Hepatic stellate cell (primary cell): ENCODE measurements around the gene CDT1.
"Not testable (repeated sequence)": the region's sequence is repeated elsewhere in the genome, so short reads cannot be mapped to it uniquely, and the experiment has no call there.

Experiments
- DNase-seq: peaks from one replicate; pipeline ENCODE4 v3.0.0; 2011; ENCODE audit warnings: low spot score

Gene CDT1

DNA sequence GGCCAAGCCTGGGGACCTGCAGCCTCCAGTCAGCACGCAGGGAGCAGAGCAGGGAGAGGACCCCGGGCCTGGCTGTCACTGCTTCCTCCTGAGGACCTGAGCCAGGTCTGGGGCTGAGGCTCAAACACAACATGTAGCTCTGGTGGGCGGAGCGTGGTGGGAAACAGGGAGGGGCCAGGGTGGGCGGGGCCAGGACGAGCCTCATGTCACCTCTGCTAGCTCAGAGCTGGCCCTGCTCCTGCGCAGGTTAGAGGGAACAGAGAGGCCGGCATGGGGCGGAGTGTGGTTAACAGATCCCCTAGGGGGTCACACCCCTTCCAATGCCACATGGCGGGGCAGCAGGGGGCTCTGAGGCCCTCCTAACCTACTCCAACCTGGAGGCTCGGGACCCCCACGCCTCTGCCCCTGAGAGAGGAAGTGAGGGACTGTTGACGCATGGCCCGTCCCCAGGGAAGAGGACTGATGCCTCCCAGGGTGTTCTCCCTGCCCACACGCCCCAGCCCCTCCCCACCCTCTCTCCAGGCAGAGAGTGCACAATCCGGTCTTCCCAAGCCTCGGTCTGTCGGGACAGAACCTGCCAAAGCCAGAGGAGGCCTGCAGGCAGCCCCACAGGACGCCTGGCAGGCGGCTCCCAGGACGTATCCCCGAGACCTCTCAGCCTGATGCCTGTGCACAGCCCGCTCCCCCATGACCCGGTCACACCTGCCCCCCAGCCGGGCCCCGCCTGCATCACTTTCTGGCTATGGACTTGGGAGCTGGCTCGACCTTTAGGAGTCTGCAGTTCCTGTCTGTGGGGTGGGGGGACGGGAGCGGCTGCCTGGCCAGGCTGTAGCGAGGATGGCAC, 33.8 kb upstream of the CDT1 start:
- no peak for DNase-seq

DNA sequence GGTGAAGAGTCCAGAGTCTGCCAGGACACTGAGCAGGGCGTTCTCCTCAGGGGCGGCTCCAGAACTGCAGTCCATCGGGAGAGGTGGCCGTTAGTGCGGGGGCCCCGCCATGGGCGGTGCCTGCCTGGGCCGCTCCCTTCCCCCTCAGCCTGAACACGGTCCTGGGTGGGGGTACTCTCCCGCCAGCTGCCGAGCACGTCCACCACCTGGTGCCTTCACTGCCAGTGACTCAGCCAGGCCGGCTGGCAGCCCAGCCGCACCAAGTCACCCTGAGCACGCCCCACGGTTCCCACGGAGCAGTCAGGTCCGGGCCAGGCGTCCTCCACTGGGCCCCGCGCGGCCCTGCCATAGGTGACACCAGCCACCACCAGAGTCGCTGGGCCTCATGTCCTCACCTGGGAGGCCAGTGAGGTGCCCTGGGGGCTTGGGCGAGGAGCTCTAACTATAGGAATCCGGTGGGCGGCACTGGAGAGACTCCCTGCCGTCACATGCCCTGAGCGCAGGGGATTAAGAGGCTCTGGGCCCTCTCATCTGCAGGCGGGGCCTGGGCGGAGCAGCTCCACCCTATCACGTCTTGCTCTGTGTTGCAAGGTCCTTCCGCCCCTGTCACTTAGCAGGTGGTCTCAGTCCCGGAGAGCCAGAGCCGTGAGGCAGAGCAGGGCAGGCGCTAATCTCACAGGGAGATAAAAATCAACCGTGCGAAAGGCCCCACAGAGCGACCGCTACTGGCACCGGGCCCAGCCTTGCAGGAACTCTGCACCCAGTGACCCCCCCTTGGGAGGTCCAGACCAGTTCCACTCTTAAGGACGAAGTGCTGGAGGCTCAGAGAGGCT, 32.9 kb upstream of the CDT1 start:
- no peak for DNase-seq

- DNase-seq: no peak
Measured at GRCh38 chr16:88771294-88771772, 32.3 kb upstream of the CDT1 start.

DNA sequence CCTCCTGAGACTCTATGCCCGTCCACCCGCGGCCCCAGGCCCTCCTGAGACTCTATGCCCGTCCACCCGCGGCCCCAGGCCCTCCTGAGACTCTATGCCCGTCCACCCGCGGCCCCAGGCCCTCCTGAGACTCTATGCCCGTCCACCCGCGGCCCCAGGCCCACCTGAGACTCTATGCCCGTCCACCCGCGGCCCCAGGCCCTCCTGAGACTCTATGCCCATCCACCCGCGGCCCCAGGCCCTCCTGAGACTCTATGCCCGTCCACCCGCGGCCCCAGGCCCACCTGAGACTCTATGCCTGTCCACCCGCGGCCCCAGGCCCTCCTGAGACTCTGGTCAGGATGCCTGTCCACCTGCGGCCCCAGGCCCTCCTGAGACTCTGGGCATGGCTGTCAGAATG, 31.8 kb upstream of the CDT1 start:
- DNase-seq: not testable (repeated sequence)

- peak; percentile 96 for DNase-seq
Measured at GRCh38 chr16:88772871-88773811, 30.4 kb upstream of the CDT1 start.

DNA sequence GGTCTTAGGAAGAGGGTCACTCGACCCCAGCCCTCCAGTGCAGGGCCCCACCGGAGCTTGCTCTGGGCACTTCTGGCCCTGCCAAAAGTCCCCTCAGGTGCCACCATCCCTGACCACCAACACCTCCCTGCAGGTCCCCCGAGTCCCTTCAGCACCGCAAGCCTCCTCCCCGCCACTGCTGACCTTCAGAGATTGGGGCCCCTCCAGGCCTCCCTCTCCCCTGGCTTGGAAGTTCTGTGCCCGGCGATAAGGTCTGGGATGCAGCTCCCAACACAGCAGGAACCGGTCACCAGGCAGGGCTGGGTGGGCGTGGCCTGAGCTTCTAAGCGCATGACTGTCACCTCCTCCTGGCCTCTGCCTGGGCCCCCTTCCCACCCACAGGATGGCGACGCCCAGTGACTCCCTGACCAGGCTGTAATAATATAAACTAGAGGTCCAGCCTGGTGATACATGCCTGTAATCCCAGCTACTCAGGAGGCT, 29.7 kb upstream of the CDT1 start:
- peak; percentile 89 for DNase-seq

DNA sequence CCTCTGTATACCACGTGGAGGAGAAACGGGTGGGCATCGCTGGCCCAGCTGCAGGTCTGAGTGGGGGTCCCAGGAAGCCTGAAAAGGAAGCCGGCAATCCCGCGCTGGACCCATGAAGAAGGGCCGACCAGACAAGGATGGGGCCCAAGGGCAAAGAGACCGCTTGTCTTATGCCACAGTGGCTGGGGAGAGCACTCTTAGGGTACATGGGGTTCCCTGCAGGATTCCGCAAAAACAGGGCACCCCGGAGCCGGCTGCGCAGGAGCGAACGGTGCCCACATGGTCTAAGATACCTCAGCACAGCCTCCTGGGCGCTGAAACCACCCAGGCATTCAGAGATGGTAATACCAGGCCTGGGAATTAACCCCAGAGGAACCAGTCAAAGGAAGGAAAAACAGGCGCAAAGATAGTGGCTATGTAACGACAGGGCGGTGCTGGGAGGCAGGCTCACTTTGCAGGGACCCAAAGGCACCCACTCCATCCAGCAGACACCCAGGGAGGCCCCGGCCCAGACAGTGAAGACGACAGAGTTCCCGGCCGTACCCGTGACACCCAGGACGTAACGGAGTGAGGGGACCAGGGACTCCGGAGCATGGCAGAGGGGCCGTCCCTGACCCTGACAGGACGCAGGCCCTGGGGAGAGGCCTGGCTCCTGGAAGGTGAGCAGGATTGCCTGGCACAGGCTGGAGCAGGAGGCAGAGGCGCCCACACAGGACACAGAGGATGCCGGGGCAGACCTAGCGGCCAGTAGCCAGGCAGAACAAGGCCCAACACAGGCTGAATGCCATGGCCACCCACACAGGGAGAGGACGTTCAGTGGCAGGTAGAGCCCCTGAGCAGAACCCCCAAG, 28.8 kb upstream of the CDT1 start:
- no peak for DNase-seq

DNA sequence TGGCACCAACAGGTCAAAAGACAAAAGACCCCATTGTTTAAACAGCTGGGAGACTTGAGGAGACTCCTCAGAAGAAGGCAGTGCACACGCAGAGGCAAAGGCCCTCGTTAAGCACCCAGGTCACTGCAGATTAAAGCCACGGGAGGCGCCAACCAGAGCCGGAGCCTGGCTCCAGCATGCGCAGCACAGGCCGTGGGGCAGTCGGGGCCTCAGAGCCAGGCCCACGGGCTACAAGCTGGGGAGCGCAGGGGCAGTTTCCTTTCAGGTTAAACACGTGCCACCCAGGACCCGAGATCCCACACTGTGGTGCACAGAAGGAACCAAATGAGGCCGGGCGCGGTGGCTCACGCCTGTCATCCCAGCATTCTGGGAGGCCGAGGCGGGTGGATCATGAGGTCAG, 27.8 kb upstream of the CDT1 start:
- no peak for DNase-seq

DNA sequence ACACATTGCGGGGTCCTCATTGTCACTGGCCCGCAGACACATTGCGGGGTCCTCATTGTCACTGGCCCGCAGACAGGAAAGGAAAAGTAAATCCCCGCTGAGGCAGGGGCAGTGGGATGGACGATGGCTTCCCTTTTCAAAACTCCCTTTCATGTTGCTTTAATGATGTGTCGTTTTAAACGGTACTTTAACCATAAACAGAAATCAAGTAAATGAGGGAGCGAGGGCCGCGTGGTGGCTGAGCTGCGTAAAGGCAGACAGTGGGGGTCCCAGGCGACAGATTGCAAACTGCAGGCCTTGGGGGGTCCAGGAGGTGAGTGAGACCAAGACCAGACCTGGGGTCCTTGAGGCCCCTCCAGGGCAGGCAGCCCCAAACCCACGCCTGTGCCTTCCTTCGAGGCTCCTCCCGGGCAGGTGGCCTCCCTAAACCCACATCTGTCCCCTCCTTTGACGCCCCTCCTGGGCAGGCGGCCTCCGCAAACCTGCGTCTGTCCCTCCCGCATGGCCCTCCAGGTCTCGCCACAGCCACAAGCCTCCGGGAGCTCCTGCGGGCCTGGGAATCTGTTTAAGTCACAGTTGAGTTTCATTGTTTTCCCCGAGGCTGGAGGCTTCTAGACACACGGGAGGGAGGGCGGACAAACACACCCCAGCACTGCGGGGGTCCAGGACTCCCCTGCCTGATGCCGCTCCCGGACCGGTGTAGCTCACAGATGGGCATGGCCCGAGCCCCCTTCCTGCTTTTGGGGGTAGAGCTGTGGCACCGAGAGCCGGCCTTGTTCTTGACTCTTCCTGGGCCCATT, 25.9 kb upstream of the CDT1 start:
- DNase-seq: no peak

- DNase-seq: no peak
Measured at GRCh38 chr16:88778271-88778525, 25.4 kb upstream of the CDT1 start.

GRCh38 chr16:88778541-88779065, 25.0 kb upstream of the CDT1 start:
- no peak for DNase-seq

DNA sequence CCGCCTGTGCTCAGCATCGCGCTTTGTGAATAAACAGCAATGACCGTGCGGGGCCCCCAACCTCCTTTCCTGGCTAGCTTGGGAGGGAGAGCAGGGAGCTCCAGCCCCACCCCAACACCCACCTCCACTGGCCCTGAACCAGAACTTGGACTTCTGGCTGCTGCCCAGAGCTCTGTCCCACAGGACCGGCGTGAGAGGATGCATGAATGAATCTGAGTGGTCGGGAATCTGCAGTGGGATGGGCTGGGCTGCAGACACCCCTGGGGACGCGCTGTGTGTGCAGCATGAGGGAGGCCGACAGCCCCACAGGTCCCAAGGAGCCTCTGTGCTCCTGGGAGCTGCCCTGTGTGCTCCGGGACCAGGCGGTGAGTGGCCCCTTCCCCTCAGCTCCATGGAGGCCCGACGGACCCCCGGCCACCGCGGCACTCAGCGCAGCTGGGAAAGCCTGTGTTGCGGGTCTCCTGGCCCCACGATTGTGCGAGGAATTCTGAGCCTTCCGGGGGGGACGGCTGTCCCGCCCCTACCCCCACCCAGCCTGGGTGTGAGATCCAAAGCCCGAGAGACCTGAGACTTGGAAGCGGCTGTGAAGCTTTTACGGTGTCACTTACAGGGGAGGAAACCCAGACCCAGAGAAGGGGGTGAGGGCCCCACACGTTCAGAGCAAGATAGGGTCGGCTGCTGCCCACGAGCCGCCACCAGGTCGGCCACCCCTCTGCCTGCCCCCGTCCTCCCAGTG, 24.0 kb upstream of the CDT1 start:
- DNase-seq: no peak

GRCh38 chr16:88780142-88781062, 23.2 kb upstream of the CDT1 start:
- no peak for DNase-seq

- DNase-seq: no peak
Measured at GRCh38 chr16:88781140-88782077, 22.2 kb upstream of the CDT1 start.

DNA sequence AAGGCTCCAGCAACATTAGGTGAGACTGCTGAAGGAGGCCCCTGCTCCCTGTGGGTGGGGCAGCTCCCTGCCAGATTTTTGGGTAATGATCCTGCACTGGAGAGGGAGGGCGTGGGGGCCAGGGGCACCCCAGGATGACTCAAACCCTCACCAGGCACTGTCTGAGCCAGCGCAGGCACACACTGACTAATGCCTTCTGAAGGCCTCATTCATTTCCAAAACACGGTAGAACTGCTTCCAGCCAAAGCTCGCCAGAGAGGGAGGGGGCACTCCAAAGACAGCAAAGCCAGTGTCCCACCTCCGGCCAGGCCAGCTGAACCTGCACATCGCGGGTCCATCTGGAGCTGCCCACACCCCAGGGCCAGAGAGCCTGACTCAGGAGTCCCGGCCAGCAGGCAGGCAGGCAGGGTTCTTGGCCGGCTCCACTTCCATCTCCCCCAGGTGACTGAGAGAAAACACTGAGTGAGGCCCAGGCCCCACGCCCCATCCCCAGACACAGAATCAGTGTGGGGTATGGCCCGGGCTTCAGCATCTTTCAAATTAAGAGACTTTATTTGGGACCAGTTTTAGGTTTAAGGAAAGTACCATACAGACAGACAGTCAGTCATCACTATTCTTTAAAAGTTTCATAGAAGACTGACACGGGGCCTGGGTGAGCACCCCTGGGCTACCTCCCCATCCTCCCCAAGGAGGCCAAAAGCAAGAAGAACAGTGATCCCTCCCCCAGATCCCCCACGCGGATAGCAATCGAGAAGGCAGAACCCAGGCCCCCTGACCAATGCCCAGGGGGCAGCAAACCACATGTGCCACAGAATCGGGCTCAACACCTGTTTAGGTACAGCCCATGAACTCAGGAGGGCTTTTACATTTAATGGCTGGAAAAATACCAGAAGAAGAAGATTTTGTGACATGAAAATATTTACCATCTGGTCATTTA, 20.9 kb upstream of the CDT1 start:
- DNase-seq: peak; percentile 90
